ENCODE measurements around the gene PITPNM3. TPM values are rescaled to one million over a fixed set of nuclear protein-coding genes. Genes with fewer than 3 reads are reported as not detected.
A peak's percentile ranks its signal among the peaks of the same experiment; 100 is the strongest.

PITPNM3 gene
- total and polyA plus RNA-seq, 2 of the 8 experiments (the other 6 are each of a cell fraction or from before 2014, with no cell fraction given), result 1.7 to 3.1 TPM

GRCh38 chr17:6454495-6455320 is 101.6 kb downstream of the PITPNM3 start (continued):
- peak; percentile 24; the same call in 1 of the 2 replicates for TF ChIP-seq RBBP5 (IDR thresholded peaks at IDR 0.05; ENCODE audit: borderline replicate concordance, low read depth, low read length)
- TF ChIP-seq RXRA (IDR thresholded peaks at IDR 0.05; ENCODE audit: insufficient read depth, low read depth, low read length), result no peak
- no peak for TF ChIP-seq HDAC6 (IDR thresholded peaks at IDR 0.05; ENCODE audit: low read depth, low read length)
- TF ChIP-seq CTCF (IDR thresholded peaks at IDR 0.05; ENCODE audit: control extremely low read depth in 1 of 3, insufficient read depth in 1 of 3, low read depth in 1 of 3, low read length in 3 of 3), result peak in 2 of 3 experiments; percentile 0 to 6; a peak in 1 of 4 replicates
- TF ChIP-seq EZH2 (IDR thresholded peaks at IDR 0.05; ENCODE audit: low read depth, low read length, severe bottlenecking), result no peak
- peak; percentile 25 for TF ChIP-seq TAF7 (optimal IDR thresholded peaks at IDR 0.05; ENCODE audit: borderline replicate concordance, low read depth, low read length)
- no peak for TF ChIP-seq POU5F1 (IDR thresholded peaks at IDR 0.05; ENCODE audit: low read depth, low read length)
- TF ChIP-seq SIN3A (conservative IDR thresholded peaks at IDR 0.05 in 1 of 2, IDR thresholded peaks at IDR 0.05 in 1 of 2; ENCODE audit: low read depth in 1 of 2, low read length in 2 of 2), result 0 out of 4 replicates have a peak, but pooled peaks of 1 of the 2 experiments have one; percentile 18
- TF ChIP-seq BRCA1 (IDR thresholded peaks at IDR 0.05; ENCODE audit: low read depth, low read length), result no peak
- no peak for TF ChIP-seq TBP (IDR thresholded peaks at IDR 0.05; ENCODE audit: low read depth, low read length)
- TF ChIP-seq KDM4A (IDR thresholded peaks at IDR 0.05; ENCODE audit: low read depth, low read length, severe bottlenecking), result peak; percentile 27
- TF ChIP-seq SIRT6 (IDR thresholded peaks at IDR 0.05; ENCODE audit: low read length), result no peak
- TF ChIP-seq ASH2L (IDR thresholded peaks at IDR 0.05; ENCODE audit: low read length), result no peak
- TF ChIP-seq CHD2 (IDR thresholded peaks at IDR 0.05; ENCODE audit: low read length), result no peak
- TF ChIP-seq JUND (IDR thresholded peaks at IDR 0.05; ENCODE audit: low read length), result no peak
- TF ChIP-seq SP4 (IDR thresholded peaks at IDR 0.05; ENCODE audit: low read length), result no peak
- TF ChIP-seq, protein P1, sequence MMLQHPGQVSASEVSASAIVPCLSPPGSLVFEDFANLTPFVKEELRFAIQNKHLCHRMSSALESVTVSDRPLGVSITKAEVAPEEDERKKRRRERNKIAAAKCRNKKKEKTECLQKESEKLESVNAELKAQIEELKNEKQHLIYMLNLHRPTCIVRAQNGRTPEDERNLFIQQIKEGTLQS (IDR thresholded peaks at IDR 0.05; ENCODE audit: insufficient read depth, low read depth, low read length), result no peak
- no peak for TF ChIP-seq ATF2 (IDR thresholded peaks at IDR 0.05; ENCODE audit: low read length)
- peak; percentile 47 for TF ChIP-seq TAF1 (IDR thresholded peaks at IDR 0.05; ENCODE audit: low read depth, low read length)
